Body of pancreas (tissue), 4 donors: ENCODE data around the gene TUBGCP2. TPM values are rescaled to one million over a fixed set of nuclear protein-coding genes. Genes with fewer than 3 reads are reported as not detected.
"Not testable (repeated sequence)": the region's sequence is repeated elsewhere in the genome, so short reads cannot be mapped to it uniquely, and the experiment has no call there.

Source experiments
- ATAC-seq: fragments of 150-250 bp; one replicate; pipeline ENCODE4 v1.9.1; 2016
- DNase-seq, 4 donors: peaks; one replicate each; pipeline ENCODE4 v3.0.0-alpha.2; 2019
- H3K27ac ChIP-seq, 4 donors: fragments of 200-600 bp; sonication (generic); 1 replicate in 3 of 4; 2 replicates in 1 of 4; pipeline versions ENCODE4 v1.5.1 to v1.6.1; 2016 to 2019; ENCODE audit warnings: mild to moderate bottlenecking in 1 of 4, mixed read lengths in 1 of 4, moderate library complexity in 1 of 4
- H3K27me3 ChIP-seq, 2 donors: fragments of 200-600 bp; sonication (generic); one replicate each; pipeline ENCODE4 v1.6.0; 2016; ENCODE audit warnings: mild to moderate bottlenecking in 1 of 2
- H3K36me3 ChIP-seq, 2 donors: fragments of 200-600 bp; sonication (generic); replicated peaks in 1 of 2; 2 replicates each; pipeline ENCODE4 v1.5.1; 2016; ENCODE audit warnings: low read depth in 2 of 2; ENCODE audit not compliant: insufficient read depth in 1 of 2
- H3K4me1 ChIP-seq: fragments of 200-600 bp; sonication (generic); one replicate; pipeline ENCODE4 v1.6.0; 2016
- H3K4me3 ChIP-seq, 2 donors: fragments of 200-600 bp; sonication (generic); 1 replicate in 1 of 2; 2 replicates in 1 of 2; pipeline ENCODE4 v1.5.1; 2016 to 2019
- H3K9me3 ChIP-seq, 3 donors: fragments of 200-600 bp; sonication (generic); 1 replicate in 2 of 3; 2 replicates in 1 of 3; pipeline ENCODE4 v1.5.1; 2016
- POLR2A ChIP-seq, 3 donors: fragments of 450-650 bp; IDR thresholded peaks; one replicate each; pipeline ENCODE4 v1.6.1; 2016; ENCODE audit warnings: antibody characterized with exemption in 3 of 3, mild to moderate bottlenecking in 2 of 3
- WGBS, 2 donors: methylation state at CpG; one replicate each; pipeline ENCODE4 v1.1.5; 2017; 5-methylcytosine and 5-hydroxymethylcytosine counted together
- intact Hi-C: fragments of 100-400 bp; cut with DNase I; formaldehyde crosslinking; loops from one replicate; pipeline ENCODE4 v1.15.1; 2023
- total RNA-seq, 2 donors: library from RNA; depleted of rRNA; stranded (reverse); fragments of >200 nt; gene quantifications; one replicate each; pipeline ENCODE4 v1.1.0, GENCODE V29; 2016
- TF ChIP-seq, protein P1 (sequence below), 7 experiments: fragments of 450-650 bp in 4 of 7; fragments of 200-600 bp in 3 of 7; sonication (generic) in 3 of 7; IDR thresholded peaks; one replicate each; pipeline ENCODE4 v1.5.1; 2016 to 2019; ENCODE audit warnings: antibody characterized with exemption in 7 of 7

Gene TUBGCP2
- total RNA-seq, 2 donors from 2014 or later: 32.2 to 36.6 TPM

DNA sequence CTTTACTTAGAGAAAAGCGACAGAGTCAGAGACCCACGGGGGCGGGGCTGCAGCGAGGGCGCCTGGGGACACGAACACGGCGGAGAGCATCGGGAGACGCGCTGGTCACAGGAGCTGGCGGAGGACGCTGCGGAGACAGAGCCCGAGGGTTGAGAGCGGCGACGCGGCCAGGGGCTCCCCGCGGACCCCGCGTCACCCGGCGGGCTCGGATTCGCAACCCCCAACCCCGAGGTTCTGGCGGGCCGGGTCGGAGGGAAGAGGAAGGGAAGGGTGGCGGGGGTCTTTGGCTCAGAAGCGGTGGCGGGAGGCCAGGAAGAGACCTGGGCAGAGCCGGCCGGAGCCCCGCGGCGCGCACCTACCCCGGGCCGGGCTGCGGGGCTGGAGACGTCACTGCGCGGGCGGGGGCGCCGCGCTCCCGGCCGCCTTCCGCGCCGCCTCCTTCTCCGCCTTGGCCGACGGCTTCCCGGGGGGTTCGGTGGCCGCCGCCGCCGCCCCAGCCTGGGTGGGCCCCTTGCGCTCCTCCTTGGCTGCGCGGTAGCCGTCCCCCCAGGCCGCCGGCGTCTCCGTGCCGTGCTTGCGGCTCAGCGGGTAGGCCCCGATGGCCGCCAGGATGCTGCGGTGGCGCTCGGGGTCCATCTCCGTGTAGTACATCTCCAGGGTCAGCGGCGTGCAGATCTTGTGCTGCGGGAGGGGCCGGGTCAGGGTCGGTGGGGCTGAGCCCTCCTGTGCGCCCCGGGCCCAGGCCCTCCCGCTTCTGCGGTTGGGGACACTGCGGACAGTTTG, 17.0 kb upstream of the TUBGCP2 start:
- H3K4me1 ChIP-seq: peaks cover 29% of the 10 kb centered on the region
- no peaks in the 10 kb centered on the region for H3K9me3 ChIP-seq
- no peak overlapping the region for H3K4me3 ChIP-seq
- H3K27ac ChIP-seq: no peak overlapping the region
- intact Hi-C loops: no loop called here
- DNase-seq: no peak
- no peak for TF ChIP-seq POLR2A (IDR thresholded peaks at IDR 0.05)
- TF ChIP-seq, protein P1, sequence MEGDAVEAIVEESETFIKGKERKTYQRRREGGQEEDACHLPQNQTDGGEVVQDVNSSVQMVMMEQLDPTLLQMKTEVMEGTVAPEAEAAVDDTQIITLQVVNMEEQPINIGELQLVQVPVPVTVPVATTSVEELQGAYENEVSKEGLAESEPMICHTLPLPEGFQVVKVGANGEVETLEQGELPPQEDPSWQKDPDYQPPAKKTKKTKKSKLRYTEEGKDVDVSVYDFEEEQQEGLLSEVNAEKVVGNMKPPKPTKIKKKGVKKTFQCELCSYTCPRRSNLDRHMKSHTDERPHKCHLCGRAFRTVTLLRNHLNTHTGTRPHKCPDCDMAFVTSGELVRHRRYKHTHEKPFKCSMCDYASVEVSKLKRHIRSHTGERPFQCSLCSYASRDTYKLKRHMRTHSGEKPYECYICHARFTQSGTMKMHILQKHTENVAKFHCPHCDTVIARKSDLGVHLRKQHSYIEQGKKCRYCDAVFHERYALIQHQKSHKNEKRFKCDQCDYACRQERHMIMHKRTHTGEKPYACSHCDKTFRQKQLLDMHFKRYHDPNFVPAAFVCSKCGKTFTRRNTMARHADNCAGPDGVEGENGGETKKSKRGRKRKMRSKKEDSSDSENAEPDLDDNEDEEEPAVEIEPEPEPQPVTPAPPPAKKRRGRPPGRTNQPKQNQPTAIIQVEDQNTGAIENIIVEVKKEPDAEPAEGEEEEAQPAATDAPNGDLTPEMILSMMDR (IDR thresholded peaks at IDR 0.05): no peak
- H3K27me3 ChIP-seq: peaks cover 0 to 32% of the 10 kb centered on the region in 2 donors
- 0 to 4% methylated on average over 42 to 46 of the region's 91 CpGs for WGBS, 2 donors
- ATAC-seq: no peak
- no peaks in the 10 kb centered on the region for H3K36me3 ChIP-seq

DNA sequence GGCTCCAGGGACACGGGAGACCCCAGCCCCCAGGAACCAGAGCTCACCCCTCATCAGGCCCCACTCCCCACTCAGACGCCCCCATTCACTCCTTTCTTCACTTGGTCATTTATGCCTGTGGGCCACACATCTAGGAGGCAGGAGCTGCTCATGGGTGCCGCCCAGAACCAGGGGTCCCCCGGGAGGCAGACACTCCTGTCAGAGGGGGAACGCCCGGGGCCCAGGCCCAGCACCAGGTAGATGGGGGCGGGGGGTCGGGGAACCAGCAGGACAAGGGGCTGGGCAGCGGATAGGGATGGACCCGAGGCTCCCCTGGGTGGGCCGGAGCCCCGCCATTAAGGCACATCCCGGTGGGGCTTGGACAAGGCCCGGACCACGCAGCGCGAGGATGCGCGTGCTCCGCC, 16.2 kb upstream of the TUBGCP2 start:
- Histone ChIP-seq H3K4me3 (no peak overlapping the region), H3K36me3 (no peaks in the 10 kb centered on the region), H3K27ac (no peak overlapping the region), H3K27me3 (peaks cover 0 to 32% of the 10 kb centered on the region in 2 donors), H3K9me3 (no peaks in the 10 kb centered on the region), H3K4me1 (peaks cover 27% of the 10 kb centered on the region)
- no peak for ATAC-seq
- 12 to 17% methylated on average over 16 to 19 of the region's 20 CpGs for WGBS, 2 donors
- no peak for DNase-seq
- intact Hi-C loops: no loop called here
- TF ChIP-seq POLR2A (IDR thresholded peaks at IDR 0.05): no peak
- TF ChIP-seq, protein P1 (IDR thresholded peaks at IDR 0.05): no peak

DNA sequence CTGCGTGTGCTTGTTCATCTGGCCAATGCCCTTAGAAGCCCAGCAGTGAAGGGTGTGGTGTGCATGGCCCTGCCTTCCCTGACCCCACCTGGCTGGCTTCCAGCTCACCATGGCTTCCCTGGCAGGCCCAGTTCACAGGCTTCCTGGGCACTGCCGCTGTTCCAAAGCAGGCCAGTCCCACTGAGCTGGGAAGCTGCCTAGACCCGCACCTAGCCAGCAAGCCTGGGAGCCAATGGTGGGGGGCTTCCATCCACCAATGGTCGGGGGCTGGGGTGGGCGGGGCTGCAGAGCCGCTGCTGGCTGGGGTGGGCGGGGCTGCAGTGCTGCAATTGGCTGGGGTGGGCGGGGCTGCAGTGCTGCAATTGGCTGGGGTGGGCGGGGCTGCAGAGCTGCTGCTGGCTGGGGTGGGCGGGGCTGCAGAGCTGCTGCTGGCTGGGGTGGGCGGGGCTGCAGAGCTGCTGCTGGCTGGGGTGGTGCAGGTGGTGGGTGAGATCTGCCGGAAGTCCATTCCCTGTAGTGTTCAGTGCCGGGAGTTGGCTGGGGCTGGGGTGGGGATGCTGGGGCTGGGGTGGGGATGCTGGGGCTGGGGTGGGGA, 15.6 kb upstream of the TUBGCP2 start:
- Histone ChIP-seq H3K27ac (no peak overlapping the region), H3K4me1 (peaks cover 21% of the 10 kb centered on the region), H3K4me3 (no peak overlapping the region), H3K9me3 (no peaks in the 10 kb centered on the region), H3K36me3 (no peaks in the 10 kb centered on the region), H3K27me3 (peaks cover 0 to 32% of the 10 kb centered on the region in 2 donors)
- no peak for TF ChIP-seq POLR2A (IDR thresholded peaks at IDR 0.05)
- WGBS, 2 donors: 0 to 4% methylated on average over 1 to 12 of the region's 13 CpGs
- ATAC-seq (peak; percentile 79), DNase-seq (peak; percentile 72 to 88 (median 84))
- intact Hi-C loops: no loop called here

DNA sequence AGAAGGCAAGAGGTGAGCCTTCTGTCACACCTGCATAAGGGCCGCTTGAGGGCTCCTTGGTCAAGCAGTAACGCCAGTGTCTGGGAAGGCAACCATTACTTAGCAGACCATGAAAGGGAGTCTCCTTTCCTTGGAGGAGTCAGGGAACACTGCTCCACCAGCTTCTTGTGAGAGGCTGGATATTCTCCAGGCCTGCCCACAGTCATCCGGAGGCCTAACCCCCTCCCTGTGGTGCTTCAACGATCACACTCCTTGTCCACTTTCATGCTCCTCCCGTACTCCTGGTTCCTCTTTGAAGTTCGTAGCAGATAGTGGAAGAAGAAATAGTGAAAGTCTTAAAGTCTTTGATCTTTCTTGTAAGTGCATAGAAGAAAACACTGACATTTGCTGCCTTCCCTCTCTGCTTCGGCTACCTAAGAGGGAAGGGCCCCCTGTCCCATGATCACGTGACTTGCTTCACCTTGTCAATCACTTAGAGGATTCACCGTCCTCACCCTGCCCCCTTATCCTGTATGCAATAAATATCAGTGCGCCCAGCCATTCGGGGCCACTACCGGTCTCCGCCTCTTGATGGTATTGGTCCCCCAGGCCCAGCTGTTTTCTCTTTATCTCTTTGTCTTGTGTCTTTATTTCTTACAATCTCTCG, 13.5 kb upstream of the TUBGCP2 start:
- Histone ChIP-seq H3K27me3 (peaks cover 0 to 17% of the 10 kb centered on the region in 2 donors), H3K4me1 (peaks cover 27% of the 10 kb centered on the region)
- H3K27ac ChIP-seq, H3K36me3 ChIP-seq, H3K9me3 ChIP-seq, intact Hi-C loops, DNase-seq, ATAC-seq, H3K4me3 ChIP-seq: not testable (repeated sequence)
- 72 to 78% methylated on average over 12 of the region's 14 CpGs for WGBS, 2 donors

DNA sequence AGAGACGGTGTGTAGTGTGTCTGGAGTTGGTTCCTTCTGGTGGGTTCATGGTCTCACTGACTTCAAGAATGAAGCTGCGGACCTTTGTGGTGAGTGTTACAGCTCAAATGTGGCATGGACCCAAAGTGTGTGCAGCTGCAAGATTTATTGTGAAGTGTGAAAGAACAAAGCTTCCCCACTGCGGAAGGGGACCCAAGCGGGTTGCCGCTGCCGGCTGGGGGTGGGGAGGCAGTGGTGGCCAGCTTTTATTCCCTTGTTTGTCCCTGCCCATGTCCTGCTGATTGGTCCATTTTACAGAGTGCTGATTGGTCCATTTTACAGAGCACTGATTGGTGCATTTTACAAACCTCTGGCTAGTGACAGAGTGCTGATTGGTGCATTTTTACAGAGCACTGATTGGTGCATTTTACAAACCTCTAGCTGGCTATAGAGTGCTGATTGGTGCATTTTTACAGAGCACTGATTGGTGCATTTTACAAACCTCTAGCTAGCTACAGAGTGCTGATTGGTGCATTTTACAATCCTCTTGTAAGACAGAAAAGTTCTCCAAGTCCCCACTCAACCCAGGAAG, 12.3 kb upstream of the TUBGCP2 start:
- WGBS, 2 donors: 91 to 96% methylated on average over 6 of the region's 6 CpGs
- H3K9me3 ChIP-seq, DNase-seq, H3K36me3 ChIP-seq, H3K4me3 ChIP-seq, H3K27me3 ChIP-seq, ATAC-seq, H3K27ac ChIP-seq, intact Hi-C loops: not testable (repeated sequence)
- H3K4me1 ChIP-seq: peaks cover 20% of the 10 kb centered on the region
